Glomerular visceral epithelial cell (primary cell): ENCODE results near the gene CEACAM8.
"Not testable (repeated sequence)": the region's sequence is repeated elsewhere in the genome, so short reads cannot be mapped to it uniquely, and the experiment has no call there.

Experiments
- DNase-seq: peaks from one replicate; pipeline ENCODE4 v3.0.0-alpha.2; 2016; ENCODE audit errors: extremely low spot score

The CEACAM8 gene

GRCh38 chr19:42544146-42544545 lies 50.6 kb downstream of the CEACAM8 start:
- no peak for DNase-seq

- DNase-seq, result no peak
Measured at GRCh38 chr19:42542791-42543190, 51.9 kb downstream of the CEACAM8 start.

DNA sequence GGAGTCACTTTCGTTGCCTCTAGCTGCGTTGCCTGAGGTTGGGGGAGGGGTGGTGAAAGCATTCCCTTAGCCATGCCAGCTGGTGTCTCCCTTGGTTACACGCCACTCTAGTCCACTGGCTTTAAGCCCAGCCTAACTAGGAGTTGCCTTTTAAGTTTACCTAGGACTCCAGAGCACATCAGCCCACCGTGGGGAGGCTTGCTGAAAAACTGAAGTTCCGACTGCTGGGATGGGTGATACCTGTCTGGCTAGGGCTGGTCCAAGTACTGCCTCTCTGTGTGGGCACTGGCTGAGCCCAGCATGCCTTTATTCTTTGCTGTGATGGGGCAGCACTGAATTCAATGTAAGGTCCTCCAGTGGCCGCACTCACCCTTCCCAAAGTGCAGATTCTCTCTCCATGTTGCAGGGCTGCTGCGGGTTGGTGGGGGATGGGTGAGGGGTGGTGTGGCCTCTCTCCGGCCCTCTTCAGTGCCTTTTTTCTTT lies 54.6 kb downstream of the CEACAM8 start:
- no peak for DNase-seq

- DNase-seq, result no peak
Measured at GRCh38 chr19:42538841-42539709, 55.6 kb downstream of the CEACAM8 start.

- not testable (repeated sequence) for DNase-seq
Measured at GRCh38 chr19:42535276-42535675, 59.4 kb downstream of the CEACAM8 start.

- no peak for DNase-seq
Measured at GRCh38 chr19:42534391-42534790, 60.3 kb downstream of the CEACAM8 start.

DNA sequence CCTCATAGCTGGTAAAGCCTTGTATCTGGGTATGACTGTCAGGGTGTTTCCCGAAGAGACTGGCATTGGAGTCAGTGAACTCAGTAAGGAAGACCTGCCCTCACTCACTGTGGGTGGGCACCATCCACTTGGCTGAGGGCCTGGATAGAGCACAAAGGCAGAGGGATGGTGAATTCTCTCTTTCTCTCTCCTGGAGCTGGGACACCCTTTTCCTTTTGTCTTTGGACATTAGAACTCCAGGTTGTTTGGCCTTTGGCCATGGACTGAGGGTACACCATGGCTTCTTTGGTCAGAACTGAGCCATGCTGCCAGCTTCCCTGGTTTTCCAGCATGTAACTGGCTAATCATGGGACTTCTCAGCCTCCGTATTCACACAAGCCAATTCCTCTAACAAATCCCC lies 61.8 kb downstream of the CEACAM8 start:
- DNase-seq, result no peak

DNA sequence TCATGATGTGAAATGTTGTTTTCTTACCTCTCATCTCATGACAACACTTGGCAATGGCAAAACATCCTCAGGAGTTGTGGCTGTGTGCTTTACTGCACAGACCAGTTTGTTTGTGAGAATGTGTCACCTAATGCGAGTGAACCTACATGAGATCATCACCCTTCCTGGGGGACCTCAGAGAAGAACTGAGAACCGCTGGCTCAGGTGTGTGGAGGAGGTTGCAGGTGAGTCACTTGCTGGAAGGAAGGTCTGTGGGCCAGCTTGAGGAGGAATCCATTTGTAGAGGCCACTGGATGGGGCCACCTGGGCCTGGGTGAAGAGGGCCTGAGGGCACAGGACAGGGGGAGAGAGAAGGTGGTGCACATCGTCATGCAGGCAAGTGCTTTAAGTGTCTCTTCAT lies 63.4 kb downstream of the CEACAM8 start:
- DNase-seq, result no peak
